Trophoblast cell (in vitro differentiated cells and primary cell): ENCODE data around the gene CCNB2.

Experiments
- DNase-seq, 2 donors: peaks; one replicate each; pipeline ENCODE4 v3.0.0-alpha.2; 2016
- H2AFZ ChIP-seq: 2 replicates; pipeline ENCODE4 v1.6.1; 2013; ENCODE audit warnings: low read length, moderate library complexity, mild to moderate bottlenecking; ENCODE audit not compliant: insufficient read depth, poor library complexity
- H2AK5ac ChIP-seq: 2 replicates; pipeline ENCODE4 v1.6.1; 2013; ENCODE audit warnings: mild to moderate bottlenecking, low read length
- H2BK120ac ChIP-seq: 2 replicates; pipeline ENCODE4 v1.6.1; 2013; ENCODE audit warnings: low read length, mild to moderate bottlenecking, moderate library complexity; ENCODE audit not compliant: insufficient read depth, poor library complexity
- H2BK12ac ChIP-seq: 2 replicates; pipeline ENCODE4 v1.6.1; 2013; ENCODE audit warnings: mild to moderate bottlenecking, low read length, moderate library complexity
- H2BK5ac ChIP-seq: 2 replicates; pipeline ENCODE4 v1.6.1; 2013; ENCODE audit warnings: low read length, low read depth, moderate library complexity, mild to moderate bottlenecking; ENCODE audit not compliant: poor library complexity
- H3K14ac ChIP-seq: 2 replicates; pipeline ENCODE4 v1.6.1; 2013; ENCODE audit warnings: mild to moderate bottlenecking, low read length
- H3K18ac ChIP-seq: 2 replicates; pipeline ENCODE4 v1.6.1; 2013; ENCODE audit warnings: mild to moderate bottlenecking, low read length
- H3K23ac ChIP-seq: 2 replicates; pipeline ENCODE4 v1.6.1; 2013; ENCODE audit warnings: low read length
- H3K27ac ChIP-seq: 2 replicates; pipeline ENCODE4 v1.5.1; 2013; ENCODE audit warnings: low read depth, mild to moderate bottlenecking, inconsistent platforms, low read length, moderate library complexity
- H3K27me3 ChIP-seq: 2 replicates; pipeline ENCODE4 v1.6.1; 2013; ENCODE audit warnings: inconsistent platforms, mild to moderate bottlenecking, low read length, moderate library complexity; ENCODE audit not compliant: insufficient read depth
- H3K36me3 ChIP-seq, 2 experiments: 1 replicate in 1 of 2; 2 replicates in 1 of 2; pipeline ENCODE4 v1.6.1; 2013; ENCODE audit warnings: low read length in 2 of 2, mild to moderate bottlenecking in 2 of 2, moderate library complexity in 1 of 2; ENCODE audit not compliant: insufficient read depth in 2 of 2, control insufficient read depth in 1 of 2
- H3K4ac ChIP-seq: 2 replicates; pipeline ENCODE4 v1.6.1; 2013; ENCODE audit warnings: low read depth, mild to moderate bottlenecking, low read length, moderate library complexity
- H3K4me1 ChIP-seq, 2 experiments: 1 replicate in 1 of 2; 2 replicates in 1 of 2; pipeline ENCODE4 v1.6.1; 2013; ENCODE audit warnings: low read length in 2 of 2, mild to moderate bottlenecking in 2 of 2, moderate library complexity in 1 of 2; ENCODE audit not compliant: insufficient read depth in 2 of 2, control insufficient read depth in 1 of 2
- H3K4me2 ChIP-seq: 2 replicates; pipeline ENCODE4 v1.6.1; 2013; ENCODE audit warnings: inconsistent platforms, mild to moderate bottlenecking, low read length, moderate library complexity
- H3K4me3 ChIP-seq: 2 replicates; pipeline ENCODE4 v1.5.1; 2013; ENCODE audit warnings: mild to moderate bottlenecking, low read depth, low read length, inconsistent platforms
- H3K79me1 ChIP-seq: one replicate; pipeline ENCODE4 v1.6.1; 2013; ENCODE audit warnings: low read length
- H3K79me2 ChIP-seq: 2 replicates; pipeline ENCODE4 v1.6.1; 2013; ENCODE audit warnings: low read length, mild to moderate bottlenecking; ENCODE audit not compliant: control insufficient read depth, insufficient read depth, poor library complexity
- H3K9ac ChIP-seq: 2 replicates; pipeline ENCODE4 v1.6.1; 2013; ENCODE audit warnings: mild to moderate bottlenecking, low read length
- H3K9me3 ChIP-seq: 2 replicates; pipeline ENCODE4 v1.6.1; 2013; ENCODE audit warnings: low read depth, mild to moderate bottlenecking, control low read depth, inconsistent platforms, low read length; ENCODE audit not compliant: insufficient read depth
- H4K12ac ChIP-seq: 2 replicates; pipeline ENCODE4 v1.6.1; 2013; ENCODE audit warnings: low read depth, mild to moderate bottlenecking, low read length, moderate library complexity
- H4K8ac ChIP-seq: 2 replicates; pipeline ENCODE4 v1.6.1; 2013; ENCODE audit warnings: low read depth, mild to moderate bottlenecking, low read length, moderate library complexity
- H4K91ac ChIP-seq: one replicate; pipeline ENCODE4 v1.6.1; 2013; ENCODE audit warnings: low read depth, mild to moderate bottlenecking, low read length, moderate library complexity
- WGBS: extraction: QIAGEN DNeasy Blood & Tissue Kit; methylation state at CpG from one replicate; pipeline ENCODE4 v1.1.7; 2013; ENCODE audit warnings: missing lambda C conversion rate; ENCODE audit not compliant: insufficient read length, insufficient coverage; ENCODE audit errors: extremely low coverage; 5-methylcytosine and 5-hydroxymethylcytosine counted together

The CCNB2 gene

GRCh38 chr15:59152694-59153450 lies 47.9 kb downstream of the CCNB2 start:
- no peak overlapping the region for H3K9ac ChIP-seq

DNA sequence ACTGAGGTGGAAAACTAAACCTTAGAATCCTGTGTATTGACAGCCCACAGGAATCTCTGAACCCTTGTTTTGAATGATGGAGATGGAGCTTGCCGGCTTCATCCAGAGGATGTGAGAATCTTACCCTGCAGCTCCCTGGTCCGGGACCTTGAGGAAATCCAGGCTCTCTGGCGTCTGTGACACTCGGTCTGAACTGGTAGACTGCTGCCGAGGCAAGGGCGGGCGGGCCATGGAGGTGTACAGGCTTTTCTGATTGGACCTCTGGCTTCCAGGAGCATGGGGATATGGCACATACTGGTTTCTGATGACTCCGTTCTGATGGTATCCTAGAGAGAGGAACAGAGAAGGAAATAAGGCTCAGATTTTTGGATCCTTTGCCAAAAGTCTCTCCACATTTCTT lies 48.5 kb downstream of the CCNB2 start:
- Histone ChIP-seq H3K9ac (no peak overlapping the region), H3K14ac (no peak overlapping the region), H2BK5ac (no peak overlapping the region)

More at GRCh38 chr15:59152694-59153450, 47.9 kb downstream of the CCNB2 start:
- H3K4me2 ChIP-seq: no peak overlapping the region
- H3K79me1 ChIP-seq: no peaks in the 10 kb centered on the region
- no peak overlapping the region for H4K91ac ChIP-seq
- H3K36me3 ChIP-seq: peaks cover 24 to 36% of the 10 kb centered on the region in 2 experiments
- H3K27me3 ChIP-seq: no peaks in the 10 kb centered on the region
- no peak overlapping the region for H2AFZ ChIP-seq
- H3K14ac ChIP-seq: no peak overlapping the region
- no peaks in the 10 kb centered on the region for H3K4me1 ChIP-seq
- no peaks in the 10 kb centered on the region for H3K9me3 ChIP-seq
- H2AK5ac ChIP-seq: no peak overlapping the region
- no peak for DNase-seq
- H2BK120ac ChIP-seq: no peak overlapping the region
- no CpG with 5 or more reads among the region's 6 CpGs for WGBS
- H4K12ac ChIP-seq: no peak overlapping the region
- H3K4ac ChIP-seq: no peak overlapping the region
- H3K4me3 ChIP-seq: no peak overlapping the region
- H3K23ac ChIP-seq: no peak overlapping the region
- H2BK12ac ChIP-seq: no peak overlapping the region
- no peak overlapping the region for H3K18ac ChIP-seq
- no peak overlapping the region for H2BK5ac ChIP-seq
- H3K27ac ChIP-seq: no peak overlapping the region
- H3K79me2 ChIP-seq: no peaks in the 10 kb centered on the region
- H4K8ac ChIP-seq: no peak overlapping the region

GRCh38 chr15:59154243-59154642 lies 49.3 kb downstream of the CCNB2 start:
- WGBS: no CpG with 5 or more reads among the region's 8 CpGs
- Histone ChIP-seq H2BK5ac (no peak overlapping the region), H4K91ac (no peak overlapping the region)

More for the DNA sequence above, 48.5 kb downstream of the CCNB2 start:
- no CpG with 5 or more reads among the region's 8 CpGs for WGBS
- H4K91ac ChIP-seq: no peak overlapping the region
- no peaks in the 10 kb centered on the region for H3K9me3 ChIP-seq
- no peak overlapping the region for H3K18ac ChIP-seq
- no peak overlapping the region for H3K4ac ChIP-seq
- no peak overlapping the region for H2BK12ac ChIP-seq
- H4K8ac ChIP-seq: no peak overlapping the region
- no peak overlapping the region for H2AK5ac ChIP-seq
- no peak overlapping the region for H3K4me2 ChIP-seq
- H3K4me3 ChIP-seq: no peak overlapping the region
- H3K23ac ChIP-seq: no peak overlapping the region
- H4K12ac ChIP-seq: no peak overlapping the region
- no peak overlapping the region for H2BK120ac ChIP-seq
- no peaks in the 10 kb centered on the region for H3K79me1 ChIP-seq
- H3K36me3 ChIP-seq: peaks cover 26 to 36% of the 10 kb centered on the region in 2 experiments
- H3K27ac ChIP-seq: no peak overlapping the region
- H3K27me3 ChIP-seq: no peaks in the 10 kb centered on the region
- no peaks in the 10 kb centered on the region for H3K4me1 ChIP-seq
- H2AFZ ChIP-seq: no peak overlapping the region
- no peaks in the 10 kb centered on the region for H3K79me2 ChIP-seq
- no peak for DNase-seq

DNA sequence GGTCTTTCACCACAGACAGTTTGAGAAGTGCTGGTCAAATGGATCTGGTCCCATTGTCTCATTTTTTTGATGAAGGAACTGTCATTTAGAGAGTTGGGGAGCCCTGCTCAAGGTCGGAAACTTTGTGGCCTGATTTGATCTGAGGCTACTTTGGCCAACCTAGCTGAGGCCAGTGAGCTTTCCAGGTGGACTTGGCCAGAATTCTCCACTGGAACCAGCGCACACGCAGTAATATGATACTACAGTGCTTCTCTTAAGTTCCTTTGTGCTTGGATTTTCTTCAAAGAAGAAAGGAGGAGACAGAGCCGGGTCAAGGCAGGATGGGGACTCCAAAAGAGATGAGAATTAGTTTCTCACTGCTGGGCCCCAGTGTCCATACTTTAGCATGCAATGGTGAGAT lies 50.5 kb downstream of the CCNB2 start:
- Histone ChIP-seq H3K27ac (no peak overlapping the region), H4K8ac (no peak overlapping the region), H3K27me3 (no peaks in the 10 kb centered on the region), H2AK5ac (no peak overlapping the region), H4K12ac (no peak overlapping the region), H3K79me1 (no peaks in the 10 kb centered on the region), H2AFZ (no peak overlapping the region), H3K4me1 (no peaks in the 10 kb centered on the region), H3K4ac (no peak overlapping the region), H3K9me3 (no peaks in the 10 kb centered on the region), H3K4me3 (no peak overlapping the region), H2BK120ac (no peak overlapping the region), H3K14ac (no peak overlapping the region), H3K4me2 (no peak overlapping the region), H3K23ac (no peak overlapping the region), H3K36me3 (peaks cover 26 to 36% of the 10 kb centered on the region in 2 experiments), H3K9ac (no peak overlapping the region), H2BK12ac (no peak overlapping the region), H3K79me2 (no peaks in the 10 kb centered on the region), H4K91ac (no peak overlapping the region), H2BK5ac (no peak overlapping the region), H3K18ac (no peak overlapping the region)
- no peak for DNase-seq
- no CpG with 5 or more reads among the region's 4 CpGs for WGBS

More at GRCh38 chr15:59154243-59154642, 49.3 kb downstream of the CCNB2 start:
- H3K36me3 ChIP-seq: peaks cover 28 to 36% of the 10 kb centered on the region in 2 experiments
- no peak overlapping the region for H3K27ac ChIP-seq
- no peak overlapping the region for H3K23ac ChIP-seq
- no peaks in the 10 kb centered on the region for H3K79me2 ChIP-seq
- no peak overlapping the region for H3K4me2 ChIP-seq
- H2BK120ac ChIP-seq: no peak overlapping the region
- no peak overlapping the region for H3K14ac ChIP-seq
- H3K9me3 ChIP-seq: no peaks in the 10 kb centered on the region
- H3K27me3 ChIP-seq: no peaks in the 10 kb centered on the region
- H3K4me1 ChIP-seq: no peaks in the 10 kb centered on the region
- no peak overlapping the region for H2AK5ac ChIP-seq
- H3K4me3 ChIP-seq: no peak overlapping the region
- DNase-seq: no peak
- no peak overlapping the region for H4K12ac ChIP-seq
- no peak overlapping the region for H4K8ac ChIP-seq
- H2AFZ ChIP-seq: no peak overlapping the region
- H3K4ac ChIP-seq: no peak overlapping the region
- no peak overlapping the region for H2BK12ac ChIP-seq
- no peak overlapping the region for H3K9ac ChIP-seq
- H3K18ac ChIP-seq: no peak overlapping the region
- no peaks in the 10 kb centered on the region for H3K79me1 ChIP-seq
